Measurements from ENCODE around the gene GPC2.

The GPC2 gene

GRCh38 chr7:100124301-100125230, 52.6 kb downstream of the GPC2 start:
- Histone ChIP-seq H3K27me3 (ENCODE audit: control insufficient read depth in 2 of 2, insufficient read depth in 2 of 2, low read length in 2 of 2) (no peaks in the 10 kb centered on the region), H3K36me3 (ENCODE audit: control insufficient read depth in 2 of 2, insufficient read depth in 2 of 2, low read length in 2 of 2) (no peaks in the 10 kb centered on the region), H3K9me3 (ENCODE audit: control insufficient read depth in 2 of 2, low read length in 2 of 2) (no peaks in the 10 kb centered on the region), H3K4me1 (ENCODE audit: control insufficient read depth in 2 of 2, insufficient read depth in 2 of 2, low read length in 2 of 2) (peaks cover 37 to 38% of the 10 kb centered on the region in 2 donors), H3K9ac (ENCODE audit: low read depth in 1 of 2, low read length in 2 of 2) (peak overlapping the region; percentile 42 to 98), H3K4me3 (ENCODE audit: low read length in 2 of 2) (peak overlapping the region in 1 of 2 donors; percentile 58), H3K27ac (ENCODE audit: low read depth in 2 of 2, low read length in 2 of 2) (peak overlapping the region; percentile 98 to 99)

- no peak overlapping the region for H3K27ac ChIP-seq (ENCODE audit: low read depth in 2 of 2, low read length in 2 of 2)
- H3K27me3 ChIP-seq (ENCODE audit: control insufficient read depth in 2 of 2, insufficient read depth in 2 of 2, low read length in 2 of 2) = no peaks in the 10 kb centered on the region
- H3K9me3 ChIP-seq (ENCODE audit: control insufficient read depth in 2 of 2, low read length in 2 of 2) = no peaks in the 10 kb centered on the region
- no peaks in the 10 kb centered on the region for H3K36me3 ChIP-seq (ENCODE audit: control insufficient read depth in 2 of 2, insufficient read depth in 2 of 2, low read length in 2 of 2)
- H3K9ac ChIP-seq (ENCODE audit: low read depth in 1 of 2, low read length in 2 of 2) = no peak overlapping the region
- H3K4me1 ChIP-seq (ENCODE audit: control insufficient read depth in 2 of 2, insufficient read depth in 2 of 2, low read length in 2 of 2) = peaks cover 33 to 34% of the 10 kb centered on the region in 2 donors
- H3K4me3 ChIP-seq (ENCODE audit: low read length in 2 of 2) = no peak overlapping the region
Measured at GRCh38 chr7:100122568-100122967, 54.6 kb downstream of the GPC2 start.

GRCh38 chr7:100122067-100122466, 55.1 kb downstream of the GPC2 start:
- Histone ChIP-seq H3K27ac (ENCODE audit: low read depth in 2 of 2, low read length in 2 of 2) (no peak overlapping the region), H3K9ac (ENCODE audit: low read depth in 1 of 2, low read length in 2 of 2) (no peak overlapping the region), H3K4me3 (ENCODE audit: low read length in 2 of 2) (no peak overlapping the region), H3K9me3 (ENCODE audit: control insufficient read depth in 2 of 2, low read length in 2 of 2) (no peaks in the 10 kb centered on the region), H3K4me1 (ENCODE audit: control insufficient read depth in 2 of 2, insufficient read depth in 2 of 2, low read length in 2 of 2) (peaks cover 31 to 34% of the 10 kb centered on the region in 2 donors), H3K36me3 (ENCODE audit: control insufficient read depth in 2 of 2, insufficient read depth in 2 of 2, low read length in 2 of 2) (no peaks in the 10 kb centered on the region), H3K27me3 (ENCODE audit: control insufficient read depth in 2 of 2, insufficient read depth in 2 of 2, low read length in 2 of 2) (no peaks in the 10 kb centered on the region)

DNA sequence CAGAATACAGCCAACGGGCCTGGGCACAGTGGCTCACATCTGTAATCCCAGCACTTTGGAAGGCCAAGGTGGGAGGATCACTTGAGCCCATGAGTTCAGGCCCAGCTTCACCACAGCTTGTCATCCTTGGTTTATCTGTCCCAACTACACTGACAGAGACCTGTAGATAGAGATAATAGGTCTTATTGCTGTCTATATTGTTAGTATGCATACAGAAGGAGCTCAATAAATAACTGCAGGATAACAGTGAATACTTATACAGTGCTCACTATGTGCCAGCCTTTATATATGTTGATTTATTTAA, 56.5 kb downstream of the GPC2 start:
- no peaks in the 10 kb centered on the region for H3K36me3 ChIP-seq (ENCODE audit: control insufficient read depth in 2 of 2, insufficient read depth in 2 of 2, low read length in 2 of 2)
- peak overlapping the region in 1 of 2 donors; percentile 82 for H3K27ac ChIP-seq (ENCODE audit: low read depth in 2 of 2, low read length in 2 of 2)
- H3K27me3 ChIP-seq (ENCODE audit: control insufficient read depth in 2 of 2, insufficient read depth in 2 of 2, low read length in 2 of 2) = no peaks in the 10 kb centered on the region
- H3K4me1 ChIP-seq (ENCODE audit: control insufficient read depth in 2 of 2, insufficient read depth in 2 of 2, low read length in 2 of 2) = peaks cover 28 to 32% of the 10 kb centered on the region in 2 donors
- no peak overlapping the region for H3K9ac ChIP-seq (ENCODE audit: low read depth in 1 of 2, low read length in 2 of 2)
- peak overlapping the region in 1 of 2 donors; percentile 97 for H3K4me3 ChIP-seq (ENCODE audit: low read length in 2 of 2)
- H3K9me3 ChIP-seq (ENCODE audit: control insufficient read depth in 2 of 2, low read length in 2 of 2) = no peaks in the 10 kb centered on the region

DNA sequence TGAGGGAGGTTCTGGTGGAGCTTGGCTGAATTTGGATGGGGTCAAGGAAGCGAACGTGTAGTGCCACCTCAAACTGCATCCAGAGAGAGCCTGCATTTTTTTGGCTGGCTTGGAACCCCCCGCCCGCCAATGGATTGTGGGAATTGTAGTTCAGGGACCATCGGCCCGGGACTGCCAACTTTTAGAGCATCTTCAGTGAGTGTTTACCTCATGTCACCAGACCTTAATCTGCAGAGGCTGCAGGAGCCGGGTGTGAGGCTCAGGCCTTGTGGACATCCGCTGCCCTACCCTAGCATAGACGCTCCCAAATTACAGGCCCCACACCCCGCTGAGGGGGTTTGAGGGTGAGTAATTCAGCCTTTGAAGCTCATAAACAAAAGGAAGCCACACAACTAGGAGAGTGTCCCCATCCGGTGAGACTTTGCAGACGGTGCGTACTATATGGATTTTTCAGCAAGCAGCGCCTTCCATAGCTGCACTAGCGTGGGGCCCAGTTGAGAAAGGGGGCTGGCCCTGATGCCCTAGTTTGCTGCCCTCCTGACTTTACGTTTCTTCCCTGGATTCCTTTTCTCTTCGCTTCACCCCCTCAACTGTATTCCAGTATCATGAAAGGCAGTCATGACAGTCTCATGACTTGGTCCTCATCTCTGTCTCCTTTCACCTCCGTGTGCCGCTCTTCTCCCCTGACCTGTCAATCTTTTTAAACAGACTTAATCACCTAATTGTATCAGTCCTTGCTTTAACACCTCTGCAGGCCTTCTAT, 57.0 kb downstream of the GPC2 start:
- Histone ChIP-seq H3K9me3 (ENCODE audit: control insufficient read depth in 2 of 2, low read length in 2 of 2) (no peaks in the 10 kb centered on the region), H3K27me3 (ENCODE audit: control insufficient read depth in 2 of 2, insufficient read depth in 2 of 2, low read length in 2 of 2) (no peaks in the 10 kb centered on the region), H3K9ac (ENCODE audit: low read depth in 1 of 2, low read length in 2 of 2) (peak overlapping the region; percentile 63 to 68), H3K36me3 (ENCODE audit: control insufficient read depth in 2 of 2, insufficient read depth in 2 of 2, low read length in 2 of 2) (no peaks in the 10 kb centered on the region), H3K4me3 (ENCODE audit: low read length in 2 of 2) (peak overlapping the region; percentile 72 to 97), H3K4me1 (ENCODE audit: control insufficient read depth in 2 of 2, insufficient read depth in 2 of 2, low read length in 2 of 2) (peaks cover 25 to 28% of the 10 kb centered on the region in 2 donors), H3K27ac (ENCODE audit: low read depth in 2 of 2, low read length in 2 of 2) (peak overlapping the region; percentile 49 to 82)
